GM12891 (cell line): Measurements from ENCODE around the gene IL1RAPL1.

Source experiments
- POLR2A ChIP-seq: IDR thresholded peaks from 2 replicates; pipeline ENCODE4 v1.6.1; 2011; ENCODE audit warnings: low read depth, low read length, control low read depth
- POLR2AphosphoS5 ChIP-seq: IDR thresholded peaks from 2 replicates; pipeline ENCODE4 v1.6.1; 2011; ENCODE audit warnings: low read depth, low read length, control low read depth
- POU2F2 ChIP-seq: IDR thresholded peaks from 2 replicates; pipeline ENCODE4 v1.6.1; 2011; ENCODE audit warnings: low read depth, mild to moderate bottlenecking, control low read depth, low read length, moderate library complexity
- TAF1 ChIP-seq: IDR thresholded peaks from 2 replicates; pipeline ENCODE4 v1.6.1; 2011; ENCODE audit warnings: low read depth, low read length, control low read depth

DNA sequence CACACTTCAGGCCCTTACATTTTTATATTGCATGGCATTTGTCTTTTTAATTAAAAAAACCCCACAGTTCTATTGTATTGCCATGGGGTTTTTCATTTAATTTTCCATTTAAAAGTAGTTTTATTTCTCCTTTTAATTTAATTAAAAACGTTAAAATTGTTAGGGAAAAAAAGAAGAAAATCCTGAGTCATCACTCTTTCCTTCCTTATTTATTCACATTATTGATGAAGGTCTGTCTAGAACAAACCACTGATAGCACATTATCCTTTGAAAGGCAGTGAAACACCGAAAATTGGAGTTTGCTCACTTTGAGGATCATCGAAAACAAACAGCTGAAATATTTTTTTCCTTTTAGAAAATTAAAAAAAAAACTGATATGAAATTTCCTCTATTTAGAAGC lies 868.5 kb downstream of the IL1RAPL1 start:
- TF ChIP-seq POLR2AphosphoS5: no peak
- no peak for TF ChIP-seq POLR2A
- no peak for TF ChIP-seq TAF1
- TF ChIP-seq POU2F2: no peak
